ENCODE data around the gene LTBR. TPM values are rescaled to one million over a fixed set of nuclear protein-coding genes. Genes with fewer than 3 reads are reported as not detected.

Gene LTBR
- total and polyA plus RNA-seq, 4 donors, result 15.8 to 138 (median 89.0) TPM

DNA sequence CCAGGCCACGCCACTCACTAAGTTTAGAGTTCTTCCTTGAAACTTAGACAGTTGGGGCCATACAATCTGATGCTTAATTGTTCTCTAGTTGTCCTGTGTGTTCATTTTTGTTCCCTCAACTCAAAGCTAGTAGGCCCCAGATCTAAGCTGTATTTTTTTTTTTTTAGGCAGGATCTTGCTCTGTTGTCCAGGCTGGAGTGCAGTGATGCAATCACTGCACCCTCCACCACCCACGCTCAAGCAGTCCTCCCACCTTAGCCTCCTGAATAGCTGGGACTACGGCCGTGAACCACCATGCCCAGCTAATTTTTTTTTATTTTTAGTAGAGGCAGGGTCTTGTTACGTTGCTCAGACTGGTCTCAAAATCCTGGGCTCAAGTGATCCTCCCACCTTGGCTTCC is 49.6 kb upstream of the LTBR start:
- Histone ChIP-seq H3K27me3 (ENCODE audit: control insufficient read depth in 4 of 4, insufficient read depth in 4 of 4, low read length in 3 of 4) (no peaks in the 10 kb centered on the region), H3K36me3 (ENCODE audit: control insufficient read depth in 4 of 4, insufficient read depth in 3 of 4, low read depth in 1 of 4, low read length in 3 of 4) (peaks cover 18 to 42% (median 38%) of the 10 kb centered on the region in 4 donors), H3K4me3 (ENCODE audit: low read depth in 1 of 3, low read length in 3 of 3) (peak overlapping the region in 1 of 3 donors; percentile 43), H3K4me1 (ENCODE audit: control insufficient read depth in 4 of 4, insufficient read depth in 4 of 4, low read length in 3 of 4) (peaks cover 4 to 69% (median 50%) of the 10 kb centered on the region in 4 donors), H3K9me3 (ENCODE audit: control insufficient read depth in 4 of 4, low read length in 3 of 4) (no peaks in the 10 kb centered on the region), H3K9ac (ENCODE audit: low read depth in 1 of 2, low read length in 2 of 2) (no peak overlapping the region), H3K27ac (ENCODE audit: low read depth in 1 of 2, low read length in 2 of 2) (peak overlapping the region; percentile 98 to 99)
- 44% methylated on average over 5 of the region's 5 CpGs for WGBS
- no peak for DNase-seq (ENCODE audit: low spot score)
- TF ChIP-seq JUND (IDR thresholded peaks at IDR 0.05) (no peak), RAD21 (IDR thresholded peaks at IDR 0.05) (no peak), TAF1 (conservative IDR thresholded peaks at IDR 0.05) (no peak), FOXA2 (IDR thresholded peaks at IDR 0.05) (no peak), HNF4A (conservative IDR thresholded peaks at IDR 0.05) (no peak), YY1 (IDR thresholded peaks at IDR 0.05) (no peak), GABPA (IDR thresholded peaks at IDR 0.05 in 1 of 2, conservative IDR thresholded peaks at IDR 0.05 in 1 of 2) (no peak)

DNA sequence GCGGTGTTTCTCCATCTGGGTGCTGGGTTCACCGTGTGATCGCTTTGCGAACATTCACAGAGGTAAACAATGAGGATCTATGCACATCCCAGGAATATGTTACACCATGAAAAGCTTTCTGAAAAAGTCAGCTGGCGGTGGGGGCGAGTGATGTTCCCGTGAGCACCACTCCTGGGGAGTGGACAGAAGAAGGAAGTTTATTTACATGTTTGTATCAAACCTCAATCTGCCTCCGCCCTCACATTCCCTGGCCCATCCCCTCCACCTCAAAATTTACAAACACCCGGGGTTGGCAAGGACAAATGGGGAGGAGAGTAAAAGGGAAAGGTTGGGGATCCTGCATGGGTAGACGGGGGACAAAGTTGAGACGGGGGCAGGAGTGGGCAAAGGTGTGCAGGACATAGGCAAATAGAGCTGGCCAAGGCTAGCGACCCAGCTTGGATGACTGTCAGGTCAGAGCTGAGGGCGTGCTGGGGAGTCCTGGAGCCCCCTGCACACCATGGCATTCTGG is 49.0 kb upstream of the LTBR start:
- H3K9ac ChIP-seq (ENCODE audit: low read depth in 1 of 2, low read length in 2 of 2), result peak overlapping the region in 1 of 2 donors; percentile 74
- no peaks in the 10 kb centered on the region for H3K27me3 ChIP-seq (ENCODE audit: control insufficient read depth in 4 of 4, insufficient read depth in 4 of 4, low read length in 3 of 4)
- 11% methylated on average over 13 of the region's 13 CpGs for WGBS
- peaks cover 13 to 37% (median 34%) of the 10 kb centered on the region in 4 donors for H3K36me3 ChIP-seq (ENCODE audit: control insufficient read depth in 4 of 4, insufficient read depth in 3 of 4, low read depth in 1 of 4, low read length in 3 of 4)
- no peak for DNase-seq (ENCODE audit: low spot score)
- H3K9me3 ChIP-seq (ENCODE audit: control insufficient read depth in 4 of 4, low read length in 3 of 4), result no peaks in the 10 kb centered on the region
- H3K27ac ChIP-seq (ENCODE audit: low read depth in 1 of 2, low read length in 2 of 2), result peak overlapping the region; percentile 98 to 99
- peaks cover 4 to 75% (median 53%) of the 10 kb centered on the region in 4 donors for H3K4me1 ChIP-seq (ENCODE audit: control insufficient read depth in 4 of 4, insufficient read depth in 4 of 4, low read length in 3 of 4)
- peak overlapping the region; percentile 43 to 99 (median 57) for H3K4me3 ChIP-seq (ENCODE audit: low read depth in 1 of 3, low read length in 3 of 3)
- TF ChIP-seq EGR1 (IDR thresholded peaks at IDR 0.05; ENCODE audit: low read depth in 2 of 2), result peak in 1 of 2 donors; percentile 7
- peak in 1 of 2 donors; percentile 5 for TF ChIP-seq RAD21 (IDR thresholded peaks at IDR 0.05)
- TF ChIP-seq, protein P1, sequence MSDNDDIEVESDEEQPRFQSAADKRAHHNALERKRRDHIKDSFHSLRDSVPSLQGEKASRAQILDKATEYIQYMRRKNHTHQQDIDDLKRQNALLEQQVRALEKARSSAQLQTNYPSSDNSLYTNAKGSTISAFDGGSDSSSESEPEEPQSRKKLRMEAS (IDR thresholded peaks at IDR 0.05), result no peak
- TF ChIP-seq, protein P2, sequence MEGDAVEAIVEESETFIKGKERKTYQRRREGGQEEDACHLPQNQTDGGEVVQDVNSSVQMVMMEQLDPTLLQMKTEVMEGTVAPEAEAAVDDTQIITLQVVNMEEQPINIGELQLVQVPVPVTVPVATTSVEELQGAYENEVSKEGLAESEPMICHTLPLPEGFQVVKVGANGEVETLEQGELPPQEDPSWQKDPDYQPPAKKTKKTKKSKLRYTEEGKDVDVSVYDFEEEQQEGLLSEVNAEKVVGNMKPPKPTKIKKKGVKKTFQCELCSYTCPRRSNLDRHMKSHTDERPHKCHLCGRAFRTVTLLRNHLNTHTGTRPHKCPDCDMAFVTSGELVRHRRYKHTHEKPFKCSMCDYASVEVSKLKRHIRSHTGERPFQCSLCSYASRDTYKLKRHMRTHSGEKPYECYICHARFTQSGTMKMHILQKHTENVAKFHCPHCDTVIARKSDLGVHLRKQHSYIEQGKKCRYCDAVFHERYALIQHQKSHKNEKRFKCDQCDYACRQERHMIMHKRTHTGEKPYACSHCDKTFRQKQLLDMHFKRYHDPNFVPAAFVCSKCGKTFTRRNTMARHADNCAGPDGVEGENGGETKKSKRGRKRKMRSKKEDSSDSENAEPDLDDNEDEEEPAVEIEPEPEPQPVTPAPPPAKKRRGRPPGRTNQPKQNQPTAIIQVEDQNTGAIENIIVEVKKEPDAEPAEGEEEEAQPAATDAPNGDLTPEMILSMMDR (IDR thresholded peaks at IDR 0.05; ENCODE audit: low read depth, low read length, missing input control), result no peak
- TF ChIP-seq RXRA (IDR thresholded peaks at IDR 0.05), result peak; percentile 72 to 81

DNA sequence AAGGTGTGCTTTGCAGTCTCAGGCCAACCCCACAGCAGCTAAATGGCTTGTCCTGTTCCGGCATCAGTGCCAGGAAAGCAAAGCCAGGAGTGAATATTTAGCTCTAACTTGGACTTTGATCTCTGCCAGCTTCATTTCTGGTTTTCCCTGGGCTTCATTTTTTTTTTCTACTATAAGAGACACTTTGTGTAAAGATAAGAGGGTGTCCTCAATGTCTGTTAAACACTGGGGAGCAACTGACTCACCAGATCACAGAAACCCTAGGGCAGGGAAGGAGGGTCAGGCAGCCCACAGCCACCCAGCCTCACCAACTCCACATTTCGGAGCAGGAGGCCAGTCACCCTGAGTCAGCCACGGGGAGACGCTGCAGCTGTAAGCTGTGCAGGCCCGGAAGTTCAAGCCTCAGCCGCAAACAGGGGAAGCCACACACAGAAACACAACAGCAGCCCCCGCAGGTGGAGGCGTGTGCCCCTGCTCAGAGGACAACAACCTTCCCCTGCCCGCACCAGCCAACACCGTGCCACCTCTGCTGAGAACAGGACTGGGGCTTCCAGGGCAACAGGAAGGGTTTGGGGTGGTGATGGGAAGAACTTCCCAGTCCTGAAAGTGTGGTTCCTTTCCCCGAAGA is 48.4 kb upstream of the LTBR start:
- WGBS, result 1% methylated on average over 11 of the region's 11 CpGs
- TF ChIP-seq, protein P3, sequence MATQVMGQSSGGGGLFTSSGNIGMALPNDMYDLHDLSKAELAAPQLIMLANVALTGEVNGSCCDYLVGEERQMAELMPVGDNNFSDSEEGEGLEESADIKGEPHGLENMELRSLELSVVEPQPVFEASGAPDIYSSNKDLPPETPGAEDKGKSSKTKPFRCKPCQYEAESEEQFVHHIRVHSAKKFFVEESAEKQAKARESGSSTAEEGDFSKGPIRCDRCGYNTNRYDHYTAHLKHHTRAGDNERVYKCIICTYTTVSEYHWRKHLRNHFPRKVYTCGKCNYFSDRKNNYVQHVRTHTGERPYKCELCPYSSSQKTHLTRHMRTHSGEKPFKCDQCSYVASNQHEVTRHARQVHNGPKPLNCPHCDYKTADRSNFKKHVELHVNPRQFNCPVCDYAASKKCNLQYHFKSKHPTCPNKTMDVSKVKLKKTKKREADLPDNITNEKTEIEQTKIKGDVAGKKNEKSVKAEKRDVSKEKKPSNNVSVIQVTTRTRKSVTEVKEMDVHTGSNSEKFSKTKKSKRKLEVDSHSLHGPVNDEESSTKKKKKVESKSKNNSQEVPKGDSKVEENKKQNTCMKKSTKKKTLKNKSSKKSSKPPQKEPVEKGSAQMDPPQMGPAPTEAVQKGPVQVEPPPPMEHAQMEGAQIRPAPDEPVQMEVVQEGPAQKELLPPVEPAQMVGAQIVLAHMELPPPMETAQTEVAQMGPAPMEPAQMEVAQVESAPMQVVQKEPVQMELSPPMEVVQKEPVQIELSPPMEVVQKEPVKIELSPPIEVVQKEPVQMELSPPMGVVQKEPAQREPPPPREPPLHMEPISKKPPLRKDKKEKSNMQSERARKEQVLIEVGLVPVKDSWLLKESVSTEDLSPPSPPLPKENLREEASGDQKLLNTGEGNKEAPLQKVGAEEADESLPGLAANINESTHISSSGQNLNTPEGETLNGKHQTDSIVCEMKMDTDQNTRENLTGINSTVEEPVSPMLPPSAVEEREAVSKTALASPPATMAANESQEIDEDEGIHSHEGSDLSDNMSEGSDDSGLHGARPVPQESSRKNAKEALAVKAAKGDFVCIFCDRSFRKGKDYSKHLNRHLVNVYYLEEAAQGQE (IDR thresholded peaks at IDR 0.05), result no peak
- TF ChIP-seq, protein P1 (IDR thresholded peaks at IDR 0.05), result peak; percentile 65
- TF ChIP-seq TAF1 (conservative IDR thresholded peaks at IDR 0.05), result no peak
- TF ChIP-seq JUND (IDR thresholded peaks at IDR 0.05), result no peak
- peak; percentile 82 for TF ChIP-seq HNF4G (IDR thresholded peaks at IDR 0.05)
- TF ChIP-seq, protein P4, sequence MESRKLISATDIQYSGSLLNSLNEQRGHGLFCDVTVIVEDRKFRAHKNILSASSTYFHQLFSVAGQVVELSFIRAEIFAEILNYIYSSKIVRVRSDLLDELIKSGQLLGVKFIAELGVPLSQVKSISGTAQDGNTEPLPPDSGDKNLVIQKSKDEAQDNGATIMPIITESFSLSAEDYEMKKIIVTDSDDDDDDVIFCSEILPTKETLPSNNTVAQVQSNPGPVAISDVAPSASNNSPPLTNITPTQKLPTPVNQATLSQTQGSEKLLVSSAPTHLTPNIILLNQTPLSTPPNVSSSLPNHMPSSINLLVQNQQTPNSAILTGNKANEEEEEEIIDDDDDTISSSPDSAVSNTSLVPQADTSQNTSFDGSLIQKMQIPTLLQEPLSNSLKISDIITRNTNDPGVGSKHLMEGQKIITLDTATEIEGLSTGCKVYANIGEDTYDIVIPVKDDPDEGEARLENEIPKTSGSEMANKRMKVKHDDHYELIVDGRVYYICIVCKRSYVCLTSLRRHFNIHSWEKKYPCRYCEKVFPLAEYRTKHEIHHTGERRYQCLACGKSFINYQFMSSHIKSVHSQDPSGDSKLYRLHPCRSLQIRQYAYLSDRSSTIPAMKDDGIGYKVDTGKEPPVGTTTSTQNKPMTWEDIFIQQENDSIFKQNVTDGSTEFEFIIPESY (IDR thresholded peaks at IDR 0.05), result peak; percentile 14
- TF ChIP-seq HNF4A (conservative IDR thresholded peaks at IDR 0.05), result peak; percentile 86 to 93
- TF ChIP-seq EGR1 (IDR thresholded peaks at IDR 0.05; ENCODE audit: low read depth in 2 of 2), result peak in 1 of 2 donors; percentile 2
- TF ChIP-seq, protein P2 (IDR thresholded peaks at IDR 0.05; ENCODE audit: low read depth, low read length, missing input control), result peak; percentile 40
- TF ChIP-seq SP1 (IDR thresholded peaks at IDR 0.05), result peak; percentile 90
- TF ChIP-seq RXRA (IDR thresholded peaks at IDR 0.05), result peak in 1 of 2 donors; percentile 39

More for the DNA sequence above, 48.4 kb upstream of the LTBR start:
- peak overlapping the region; percentile 98 to 99 for H3K27ac ChIP-seq (ENCODE audit: low read depth in 1 of 2, low read length in 2 of 2)
- peaks cover 9 to 31% (median 28%) of the 10 kb centered on the region in 4 donors for H3K36me3 ChIP-seq (ENCODE audit: control insufficient read depth in 4 of 4, insufficient read depth in 3 of 4, low read depth in 1 of 4, low read length in 3 of 4)
- H3K27me3 ChIP-seq (ENCODE audit: control insufficient read depth in 4 of 4, insufficient read depth in 4 of 4, low read length in 3 of 4), result no peaks in the 10 kb centered on the region
- H3K4me3 ChIP-seq (ENCODE audit: low read depth in 1 of 3, low read length in 3 of 3), result peak overlapping the region; percentile 57 to 99 (median 68)
- peak; percentile 56 for DNase-seq (ENCODE audit: low spot score)
- peaks cover 4 to 77% (median 53%) of the 10 kb centered on the region in 4 donors for H3K4me1 ChIP-seq (ENCODE audit: control insufficient read depth in 4 of 4, insufficient read depth in 4 of 4, low read length in 3 of 4)
- H3K9ac ChIP-seq (ENCODE audit: low read depth in 1 of 2, low read length in 2 of 2), result peak overlapping the region; percentile 74 to 92
- H3K9me3 ChIP-seq (ENCODE audit: control insufficient read depth in 4 of 4, low read length in 3 of 4), result no peaks in the 10 kb centered on the region
